Activated naive CD4-positive, alpha-beta T cell treated with anti-CD3 and anti-CD28 coated beads, Interleukin-2, amount 50 U/mL, for 24 hours (primary cell): ENCODE data around the gene NUP107.

Experiments used
- H3K27ac Mint-ChIP-seq: one replicate; pipeline ENCODE4 v1.8.0; 2021; ENCODE audit warnings: mild to moderate bottlenecking, mixed read lengths
- H3K27me3 Mint-ChIP-seq: one replicate; pipeline ENCODE4 v1.8.0; 2021; ENCODE audit warnings: mixed read lengths
- H3K36me3 Mint-ChIP-seq: one replicate; pipeline ENCODE4 v1.8.0; 2021; ENCODE audit warnings: mixed read lengths
- H3K4me1 Mint-ChIP-seq: one replicate; pipeline ENCODE4 v1.8.0; 2021; ENCODE audit warnings: mixed read lengths
- H3K4me3 Mint-ChIP-seq: one replicate; pipeline ENCODE4 v1.8.0; 2021; ENCODE audit warnings: mild to moderate bottlenecking, mixed read lengths
- H3K9me3 Mint-ChIP-seq: one replicate; pipeline ENCODE4 v1.8.0; 2021; ENCODE audit warnings: mixed read lengths

Gene NUP107

DNA sequence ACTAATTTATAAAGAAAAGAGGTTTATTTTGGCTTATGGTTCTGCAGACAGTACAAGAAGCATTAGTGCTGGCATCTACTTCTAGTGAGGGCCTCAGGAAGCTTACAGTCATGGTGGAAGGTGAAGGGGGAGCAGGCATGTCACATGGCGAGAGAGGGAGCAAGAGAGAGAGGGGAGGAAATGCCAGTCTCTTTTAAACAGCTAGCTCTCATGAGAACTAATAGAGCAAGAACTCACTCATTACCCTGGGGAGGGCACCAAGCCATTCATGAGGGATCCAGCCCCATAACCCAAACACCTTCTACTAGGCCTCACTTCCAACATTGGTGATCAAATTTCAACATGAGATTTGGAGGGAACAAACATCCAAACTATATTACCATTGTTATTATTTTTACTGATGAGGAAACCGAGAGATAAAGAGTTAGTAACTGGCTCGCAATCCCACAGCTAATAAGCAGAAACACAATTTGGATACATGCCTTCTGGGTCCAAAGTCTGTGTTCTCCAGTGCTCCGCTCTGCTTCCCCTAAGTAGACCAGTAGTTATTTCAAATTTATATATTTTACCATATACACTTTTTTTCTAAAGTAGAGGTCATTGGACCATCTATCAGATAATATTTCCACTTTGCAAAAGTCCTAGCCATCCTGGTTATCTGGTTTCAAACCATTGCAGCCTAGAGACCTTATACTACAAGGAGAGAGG lies 68.9 kb downstream of the NUP107 start:
- H3K9me3 Mint-ChIP-seq, result no peaks in the 10 kb centered on the region
- no peaks in the 10 kb centered on the region for H3K27me3 Mint-ChIP-seq
- no peak overlapping the region for H3K4me3 Mint-ChIP-seq
- H3K4me1 Mint-ChIP-seq, result no peaks in the 10 kb centered on the region
- peaks cover 19% of the 10 kb centered on the region for H3K36me3 Mint-ChIP-seq
- H3K27ac Mint-ChIP-seq, result no peak overlapping the region

GRCh38 chr12:68759852-68760251 lies 73.1 kb downstream of the NUP107 start:
- Mint-ChIP-seq H3K27me3 (no peaks in the 10 kb centered on the region), H3K4me3 (no peak overlapping the region), H3K9me3 (no peaks in the 10 kb centered on the region), H3K36me3 (peaks cover 22% of the 10 kb centered on the region), H3K4me1 (peaks cover 3% of the 10 kb centered on the region), H3K27ac (no peak overlapping the region)

- H3K27ac Mint-ChIP-seq, result no peak overlapping the region
- H3K4me3 Mint-ChIP-seq, result no peak overlapping the region
- H3K4me1 Mint-ChIP-seq, result peaks cover 3% of the 10 kb centered on the region
- no peaks in the 10 kb centered on the region for H3K9me3 Mint-ChIP-seq
- no peaks in the 10 kb centered on the region for H3K27me3 Mint-ChIP-seq
- H3K36me3 Mint-ChIP-seq, result peaks cover 18% of the 10 kb centered on the region
Measured at GRCh38 chr12:68760806-68761441, 74.1 kb downstream of the NUP107 start.

DNA sequence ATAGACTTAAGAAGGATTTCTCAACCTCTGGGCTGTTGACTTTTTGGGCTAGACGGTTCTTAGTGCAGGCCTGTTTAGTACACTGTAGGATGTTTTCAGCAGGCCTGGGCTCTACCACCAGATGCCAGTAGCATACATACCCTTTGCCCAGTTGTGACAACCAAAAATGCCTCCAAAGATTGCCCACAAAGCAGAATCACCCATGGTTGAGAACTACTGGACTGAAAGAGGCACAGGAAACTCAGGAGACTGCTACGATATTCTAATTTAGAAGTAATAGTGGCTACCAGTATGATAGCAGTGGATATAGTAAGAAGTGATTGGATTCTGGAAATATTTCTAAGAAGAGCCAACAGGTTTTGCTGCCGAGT lies 74.6 kb downstream of the NUP107 start:
- H3K4me1 Mint-ChIP-seq, result peaks cover 3% of the 10 kb centered on the region
- H3K27ac Mint-ChIP-seq, result peak overlapping the region; percentile 57
- H3K4me3 Mint-ChIP-seq, result no peak overlapping the region
- H3K36me3 Mint-ChIP-seq, result peaks cover 14% of the 10 kb centered on the region
- H3K9me3 Mint-ChIP-seq, result no peaks in the 10 kb centered on the region
- no peaks in the 10 kb centered on the region for H3K27me3 Mint-ChIP-seq

DNA sequence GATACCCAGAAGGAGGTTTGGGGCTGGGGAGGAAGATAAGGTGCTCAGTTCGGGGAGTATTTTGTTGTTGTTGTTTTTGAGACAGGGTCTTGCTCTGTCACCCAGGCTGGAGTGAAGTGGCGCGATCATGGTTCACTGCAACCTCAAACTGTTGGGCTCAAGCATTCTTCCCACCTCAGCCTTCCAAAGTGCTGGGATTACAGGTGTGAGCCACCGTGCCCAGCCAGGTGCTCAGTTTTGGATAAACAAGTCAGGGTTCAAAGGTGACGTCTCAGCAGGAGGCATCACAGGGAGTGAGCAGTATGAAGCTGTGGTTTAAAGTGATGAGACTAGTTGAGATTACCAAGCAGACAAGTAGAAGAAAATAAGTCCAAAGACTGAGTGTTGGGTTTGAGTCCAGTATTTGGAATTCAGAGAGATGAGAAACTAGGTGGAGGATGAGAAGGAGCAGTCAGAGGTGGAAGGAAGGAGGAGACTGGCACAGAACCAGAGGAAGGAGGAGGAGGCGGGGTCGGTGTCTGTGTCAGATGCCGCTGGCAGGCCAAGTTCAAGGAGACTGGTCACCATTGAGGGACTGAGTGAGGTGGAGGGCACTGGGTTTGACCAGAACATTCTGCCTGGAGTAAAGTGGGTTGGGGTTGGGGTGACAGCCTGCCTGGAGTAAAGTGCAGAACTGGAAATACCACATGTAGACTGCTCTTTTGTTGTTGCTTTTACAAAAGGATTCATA lies 75.3 kb downstream of the NUP107 start:
- peaks cover 13% of the 10 kb centered on the region for H3K36me3 Mint-ChIP-seq
- no peaks in the 10 kb centered on the region for H3K9me3 Mint-ChIP-seq
- H3K27ac Mint-ChIP-seq, result peak overlapping the region; percentile 57
- no peaks in the 10 kb centered on the region for H3K27me3 Mint-ChIP-seq
- H3K4me3 Mint-ChIP-seq, result no peak overlapping the region
- peaks cover 3% of the 10 kb centered on the region for H3K4me1 Mint-ChIP-seq

DNA sequence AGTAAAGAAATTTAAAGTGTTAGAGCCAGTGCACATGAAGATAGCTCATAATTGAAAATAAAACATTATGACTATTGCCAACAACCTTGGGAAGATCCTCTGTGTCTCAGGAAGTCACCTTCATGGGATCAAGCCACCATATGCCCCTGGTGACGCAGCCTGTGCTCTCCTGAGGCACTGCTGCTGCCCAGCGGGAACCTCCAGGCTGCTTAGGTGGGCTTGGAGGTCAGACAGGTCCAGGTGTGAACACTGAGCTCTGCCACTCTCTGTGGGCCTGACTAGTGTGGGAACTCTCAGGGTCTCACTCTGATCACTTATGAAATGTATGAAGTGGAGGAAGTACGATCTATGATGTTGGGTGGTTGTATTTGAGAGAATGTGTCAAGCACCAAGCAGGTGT lies 75.9 kb downstream of the NUP107 start:
- no peak overlapping the region for H3K27ac Mint-ChIP-seq
- no peaks in the 10 kb centered on the region for H3K9me3 Mint-ChIP-seq
- no peaks in the 10 kb centered on the region for H3K27me3 Mint-ChIP-seq
- no peak overlapping the region for H3K4me3 Mint-ChIP-seq
- H3K36me3 Mint-ChIP-seq, result peaks cover 13% of the 10 kb centered on the region
- H3K4me1 Mint-ChIP-seq, result peaks cover 3% of the 10 kb centered on the region

DNA sequence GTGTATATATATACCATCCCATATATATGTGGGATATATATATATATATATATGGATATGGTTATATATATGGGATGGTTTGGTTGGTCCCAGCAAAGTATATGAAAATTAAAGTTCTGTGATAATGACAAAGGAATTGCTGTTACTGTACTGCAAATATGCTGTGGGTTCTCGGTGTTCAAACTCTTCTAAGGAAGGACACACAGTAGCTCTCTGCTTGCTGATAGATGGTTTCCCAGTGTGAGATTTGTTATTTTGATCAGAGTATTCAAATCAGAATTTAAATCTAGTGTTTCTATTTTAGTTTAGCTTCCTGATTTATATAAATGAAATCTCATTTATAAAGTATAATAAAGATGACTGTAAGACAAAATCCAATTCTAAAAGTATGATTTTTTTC lies 78.9 kb downstream of the NUP107 start:
- Mint-ChIP-seq H3K36me3 (peaks cover 11% of the 10 kb centered on the region), H3K27ac (no peak overlapping the region), H3K4me1 (peaks cover 10% of the 10 kb centered on the region), H3K9me3 (no peaks in the 10 kb centered on the region), H3K4me3 (no peak overlapping the region), H3K27me3 (no peaks in the 10 kb centered on the region)

GRCh38 chr12:68766646-68767045 lies 79.9 kb downstream of the NUP107 start:
- no peak overlapping the region for H3K27ac Mint-ChIP-seq
- no peaks in the 10 kb centered on the region for H3K27me3 Mint-ChIP-seq
- peaks cover 13% of the 10 kb centered on the region for H3K4me1 Mint-ChIP-seq
- H3K9me3 Mint-ChIP-seq, result no peaks in the 10 kb centered on the region
- peaks cover 6% of the 10 kb centered on the region for H3K36me3 Mint-ChIP-seq
- no peak overlapping the region for H3K4me3 Mint-ChIP-seq

DNA sequence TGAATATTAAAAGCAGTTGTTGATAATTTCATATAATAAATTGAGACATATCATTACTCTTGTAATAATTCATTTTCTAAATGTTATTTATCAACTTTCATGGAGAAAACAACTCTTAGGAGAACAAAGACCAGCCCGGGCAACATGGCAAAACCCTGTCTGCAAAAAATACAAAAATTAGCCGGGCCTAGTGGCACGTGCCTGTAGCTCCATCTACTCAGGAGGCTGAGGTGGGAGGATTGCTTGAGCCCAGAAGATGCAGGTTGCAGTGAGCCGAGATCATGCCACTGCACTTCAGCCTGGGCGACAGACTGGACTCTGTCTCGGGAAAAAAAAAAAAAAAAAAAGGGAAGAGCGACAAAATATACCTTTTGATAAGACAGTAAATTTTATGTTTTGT lies 80.4 kb downstream of the NUP107 start:
- Mint-ChIP-seq H3K27me3 (no peaks in the 10 kb centered on the region), H3K9me3 (no peaks in the 10 kb centered on the region), H3K4me3 (no peak overlapping the region), H3K4me1 (peaks cover 11% of the 10 kb centered on the region), H3K36me3 (peaks cover 4% of the 10 kb centered on the region), H3K27ac (no peak overlapping the region)

- Mint-ChIP-seq H3K36me3 (peaks cover 2% of the 10 kb centered on the region), H3K4me3 (no peak overlapping the region), H3K9me3 (no peaks in the 10 kb centered on the region), H3K27me3 (no peaks in the 10 kb centered on the region), H3K4me1 (peaks cover 22% of the 10 kb centered on the region), H3K27ac (no peak overlapping the region)
Measured at GRCh38 chr12:68768431-68768939, 81.7 kb downstream of the NUP107 start.

GRCh38 chr12:68769941-68770340 lies 83.2 kb downstream of the NUP107 start:
- Mint-ChIP-seq H3K27me3 (no peaks in the 10 kb centered on the region), H3K4me3 (no peak overlapping the region), H3K9me3 (no peaks in the 10 kb centered on the region), H3K27ac (peak overlapping the region; percentile 1), H3K4me1 (peaks cover 28% of the 10 kb centered on the region), H3K36me3 (no peaks in the 10 kb centered on the region)

- H3K4me1 Mint-ChIP-seq, result peaks cover 28% of the 10 kb centered on the region
- no peaks in the 10 kb centered on the region for H3K36me3 Mint-ChIP-seq
- H3K9me3 Mint-ChIP-seq, result no peaks in the 10 kb centered on the region
- no peak overlapping the region for H3K4me3 Mint-ChIP-seq
- H3K27ac Mint-ChIP-seq, result no peak overlapping the region
- H3K27me3 Mint-ChIP-seq, result no peaks in the 10 kb centered on the region
Measured at GRCh38 chr12:68771223-68771925, 84.6 kb downstream of the NUP107 start.

DNA sequence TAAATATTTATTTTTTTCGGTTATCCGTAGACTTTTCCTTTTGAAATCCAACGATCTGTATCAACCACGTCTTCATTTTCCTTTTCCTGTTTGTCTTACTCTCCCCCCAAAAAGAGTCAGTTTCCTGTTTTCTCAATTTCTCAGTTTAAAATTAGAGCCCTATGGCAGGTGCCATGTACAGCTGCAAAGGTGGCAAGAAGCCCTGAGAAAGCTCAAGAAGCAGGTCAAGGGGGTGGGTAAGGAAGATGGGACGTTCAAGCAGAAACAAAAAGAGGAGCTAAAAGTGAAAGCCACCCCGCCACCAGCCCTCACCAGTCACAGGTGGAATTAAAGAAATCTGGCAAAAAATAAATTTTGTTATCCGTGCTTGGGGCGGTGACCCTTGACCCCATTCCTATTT lies 85.9 kb downstream of the NUP107 start:
- Mint-ChIP-seq H3K27me3 (no peaks in the 10 kb centered on the region), H3K27ac (peak overlapping the region; percentile 25), H3K4me1 (peaks cover 28% of the 10 kb centered on the region), H3K9me3 (no peaks in the 10 kb centered on the region), H3K36me3 (peaks cover 2% of the 10 kb centered on the region), H3K4me3 (peak overlapping the region; percentile 6)

DNA sequence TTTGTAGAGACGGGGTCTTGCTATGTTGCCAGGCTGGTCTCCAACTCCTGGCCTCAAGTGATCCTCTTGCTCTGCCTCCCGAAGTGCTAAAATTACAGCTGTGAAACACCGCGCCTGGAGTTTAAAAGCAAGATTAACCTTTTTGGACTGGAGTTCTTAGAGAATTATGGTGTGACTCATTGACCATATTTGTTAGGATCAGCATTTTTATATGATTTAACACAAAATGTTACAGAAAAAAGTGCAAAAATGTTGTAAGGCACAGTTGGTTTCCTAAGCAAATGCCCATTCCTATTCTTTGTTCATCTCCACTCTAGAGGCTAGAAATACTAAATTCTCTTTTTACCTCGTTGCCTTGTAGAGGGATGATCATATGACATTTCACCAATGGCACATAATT lies 86.8 kb downstream of the NUP107 start:
- H3K4me3 Mint-ChIP-seq, result no peak overlapping the region
- no peaks in the 10 kb centered on the region for H3K27me3 Mint-ChIP-seq
- H3K27ac Mint-ChIP-seq, result no peak overlapping the region
- H3K9me3 Mint-ChIP-seq, result no peaks in the 10 kb centered on the region
- peaks cover 2% of the 10 kb centered on the region for H3K36me3 Mint-ChIP-seq
- H3K4me1 Mint-ChIP-seq, result peaks cover 28% of the 10 kb centered on the region

GRCh38 chr12:68775121-68775630 lies 88.4 kb downstream of the NUP107 start:
- peaks cover 4% of the 10 kb centered on the region for H3K36me3 Mint-ChIP-seq
- no peak overlapping the region for H3K4me3 Mint-ChIP-seq
- H3K4me1 Mint-ChIP-seq, result peaks cover 24% of the 10 kb centered on the region
- no peak overlapping the region for H3K27ac Mint-ChIP-seq
- H3K27me3 Mint-ChIP-seq, result no peaks in the 10 kb centered on the region
- no peaks in the 10 kb centered on the region for H3K9me3 Mint-ChIP-seq
